Progenitor cell of endocrine pancreas (in vitro differentiated cells): ENCODE data around the gene MRTFA. TPM values are rescaled to one million over a fixed set of nuclear protein-coding genes. Genes with fewer than 3 reads are reported as not detected.

Experiments
- DNase-seq: peaks from one replicate; pipeline ENCODE4 v3.0.0; 2021; ENCODE audit warnings: low spot score; ENCODE audit not compliant: unreplicated experiment
- H3K27ac Mint-ChIP-seq: 2 replicates; pipeline ENCODE4 v1.8.0; 2021; ENCODE audit warnings: mild to moderate bottlenecking, moderate library complexity, mixed read lengths
- H3K27me3 Mint-ChIP-seq: 2 replicates; pipeline ENCODE4 v1.8.0; 2021; ENCODE audit warnings: mixed read lengths
- H3K36me3 Mint-ChIP-seq: 2 replicates; pipeline ENCODE4 v1.8.0; 2022; ENCODE audit warnings: mixed read lengths; ENCODE audit not compliant: insufficient read depth
- H3K4me1 Mint-ChIP-seq: 2 replicates; pipeline ENCODE4 v1.8.0; 2021; ENCODE audit warnings: low read depth, mixed read lengths
- H3K4me3 Mint-ChIP-seq: 2 replicates; pipeline ENCODE4 v1.8.0; 2021; ENCODE audit warnings: low read depth, mild to moderate bottlenecking, moderate library complexity, mixed read lengths
- H3K9me3 Mint-ChIP-seq: 2 replicates; pipeline ENCODE4 v1.8.0; 2021; ENCODE audit warnings: low read depth, mixed read lengths
- total RNA-seq: library from RNA; stranded (reverse); gene quantifications from 2 replicates; pipeline ENCODE4 v1.2.1, GENCODE V29; 2021
- TF ChIP-seq, protein P1 (sequence below): fragments of 200-600 bp; sonication (generic); IDR thresholded peaks from one replicate; pipeline ENCODE4 v1.5.0; 2021; ENCODE audit warnings: antibody characterized with exemption, mild to moderate bottlenecking; ENCODE audit not compliant: unreplicated experiment

Gene MRTFA
- total RNA-seq, 1 donor from 2014 or later = 61.9 TPM

DNA sequence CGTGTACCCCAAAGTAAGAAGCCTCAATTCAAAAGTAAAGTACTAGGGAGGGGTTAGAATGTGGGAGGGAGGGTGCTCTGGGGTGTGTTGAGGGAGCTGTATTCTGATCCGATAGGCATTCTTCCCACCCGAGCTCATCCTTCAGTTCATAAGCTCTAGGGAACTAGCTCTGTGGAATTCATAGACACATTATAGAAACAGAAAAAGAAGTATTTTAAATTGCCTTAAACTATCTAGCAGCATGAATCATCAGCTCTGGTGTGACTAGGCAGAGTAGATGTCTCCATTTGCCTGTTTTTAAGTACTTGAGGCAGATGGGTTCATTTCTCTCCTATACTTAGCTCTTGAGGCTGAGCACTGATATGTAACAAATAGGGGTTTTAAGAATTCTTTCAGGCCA is 273.5 kb downstream of the MRTFA start:
- Mint-ChIP-seq H3K4me1 (no peaks in the 10 kb centered on the region), H3K27me3 (no peaks in the 10 kb centered on the region), H3K27ac (no peak overlapping the region), H3K36me3 (peaks cover 49% of the 10 kb centered on the region), H3K4me3 (no peak overlapping the region), H3K9me3 (no peaks in the 10 kb centered on the region)
- no peak for DNase-seq
- TF ChIP-seq, protein P1, sequence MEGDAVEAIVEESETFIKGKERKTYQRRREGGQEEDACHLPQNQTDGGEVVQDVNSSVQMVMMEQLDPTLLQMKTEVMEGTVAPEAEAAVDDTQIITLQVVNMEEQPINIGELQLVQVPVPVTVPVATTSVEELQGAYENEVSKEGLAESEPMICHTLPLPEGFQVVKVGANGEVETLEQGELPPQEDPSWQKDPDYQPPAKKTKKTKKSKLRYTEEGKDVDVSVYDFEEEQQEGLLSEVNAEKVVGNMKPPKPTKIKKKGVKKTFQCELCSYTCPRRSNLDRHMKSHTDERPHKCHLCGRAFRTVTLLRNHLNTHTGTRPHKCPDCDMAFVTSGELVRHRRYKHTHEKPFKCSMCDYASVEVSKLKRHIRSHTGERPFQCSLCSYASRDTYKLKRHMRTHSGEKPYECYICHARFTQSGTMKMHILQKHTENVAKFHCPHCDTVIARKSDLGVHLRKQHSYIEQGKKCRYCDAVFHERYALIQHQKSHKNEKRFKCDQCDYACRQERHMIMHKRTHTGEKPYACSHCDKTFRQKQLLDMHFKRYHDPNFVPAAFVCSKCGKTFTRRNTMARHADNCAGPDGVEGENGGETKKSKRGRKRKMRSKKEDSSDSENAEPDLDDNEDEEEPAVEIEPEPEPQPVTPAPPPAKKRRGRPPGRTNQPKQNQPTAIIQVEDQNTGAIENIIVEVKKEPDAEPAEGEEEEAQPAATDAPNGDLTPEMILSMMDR = no peak

DNA sequence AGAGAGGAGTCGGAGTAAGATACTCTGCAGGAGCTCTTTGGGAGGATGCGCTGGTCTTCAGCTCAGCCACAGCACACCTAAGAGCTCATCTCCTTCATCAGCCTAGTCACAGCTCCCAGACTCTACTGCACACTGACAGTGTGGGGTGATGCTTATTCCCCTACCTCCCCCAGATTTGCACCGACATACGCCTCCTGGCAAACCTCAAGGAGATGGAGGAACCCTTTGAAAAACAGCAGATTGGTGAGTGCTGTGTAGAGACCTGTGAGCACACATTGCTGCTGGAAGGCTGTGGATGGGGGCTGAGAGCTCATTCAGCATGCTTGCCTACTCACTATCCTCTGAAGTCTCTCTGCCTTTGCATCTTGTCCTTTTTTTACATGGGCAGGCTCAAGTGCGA is 275.4 kb downstream of the MRTFA start:
- TF ChIP-seq, protein P1 = no peak
- H3K27ac Mint-ChIP-seq = no peak overlapping the region
- peaks cover 43% of the 10 kb centered on the region for H3K36me3 Mint-ChIP-seq
- no peaks in the 10 kb centered on the region for H3K27me3 Mint-ChIP-seq
- H3K9me3 Mint-ChIP-seq = no peaks in the 10 kb centered on the region
- no peaks in the 10 kb centered on the region for H3K4me1 Mint-ChIP-seq
- H3K4me3 Mint-ChIP-seq = no peak overlapping the region
- no peak for DNase-seq

Other genes with a start within 250 kb of the MRTFA start
- gene MCHR1, start 42.8 kb upstream of the MRTFA start, total RNA-seq = 0.19 and 0.38 TPM in 2 replicates
- gene SLC25A17, start 182.6 kb upstream of the MRTFA start, total RNA-seq = 16.7 and 18.4 TPM in 2 replicates
- 372 and 374 TPM in 2 replicates for gene ST13, start 219.9 kb upstream of the MRTFA start, total RNA-seq
- 23.1 and 23.3 TPM in 2 replicates for gene XPNPEP3, start 220.4 kb upstream of the MRTFA start, total RNA-seq
- not detected in 2 replicates for gene DNAJB7, start 225.4 kb upstream of the MRTFA start, total RNA-seq